IMR-90 (cell line): ENCODE data around the gene PYCR2. TPM values are rescaled to one million over a fixed set of nuclear protein-coding genes. Genes with fewer than 3 reads are reported as not detected.

Experiments
- ATAC-seq: fragments of 200-7000 bp; cut with Tn5 transposase; 2 replicates; pipeline ENCODE4 v1.9.1; 2020; ENCODE audit warnings: low read depth, mild to moderate bottlenecking, moderate library complexity
- BruUV-seq: library from RNA; stranded (reverse); fragments of 400-500 nt; replicated peaks from 2 replicates; lab custom pipeline; 2021; lab: Mats Ljungman, UMichigan
- CTCF ChIA-PET: fragments of 300-600 bp; formaldehyde crosslinking; extraction: SDS; loops from one replicate; lab custom pipeline; 2021; ENCODE audit warnings: antibody characterized with exemption; lab: Yijun Ruan, JAX
- POLR2A ChIA-PET: fragments of 300-600 bp; sonication (Branson Sonifier 250); formaldehyde crosslinking; loops from one replicate; lab custom pipeline; 2022; ENCODE audit warnings: antibody characterized with exemption; ENCODE audit not compliant: unreplicated experiment; lab: Charles Lee
- DNase-seq: peaks from one replicate; pipeline ENCODE4 v3.0.0; 2013
- H2AFZ ChIP-seq: replicated peaks from 2 replicates; pipeline ENCODE3; 2013; ENCODE audit warnings: low read length, mild to moderate bottlenecking; ENCODE audit not compliant: poor library complexity
- H2AK5ac ChIP-seq: 2 replicates; pipeline ENCODE4 v1.6.1; 2013; ENCODE audit warnings: low read depth, low read length, inconsistent platforms
- H2AK9ac ChIP-seq: replicated peaks from 2 replicates; pipeline ENCODE3; 2013; ENCODE audit warnings: mild to moderate bottlenecking, low read depth, low read length, moderate library complexity; ENCODE audit not compliant: poor library complexity
- H2BK120ac ChIP-seq: 2 replicates; pipeline ENCODE4 v1.6.1; 2013; ENCODE audit warnings: low read depth, low read length, inconsistent platforms
- H2BK15ac ChIP-seq: 3 replicates; pipeline ENCODE4 v1.6.1; 2013; ENCODE audit warnings: low read depth, low read length, inconsistent platforms
- H2BK20ac ChIP-seq: 2 replicates; pipeline ENCODE4 v1.6.1; 2013; ENCODE audit warnings: low read depth, mild to moderate bottlenecking, inconsistent platforms, low read length, moderate library complexity
- H2BK5ac ChIP-seq: 2 replicates; pipeline ENCODE4 v1.6.1; 2013; ENCODE audit warnings: mild to moderate bottlenecking, low read depth, low read length, inconsistent platforms; ENCODE audit not compliant: poor library complexity, severe bottlenecking
- H3K14ac ChIP-seq: replicated peaks from 2 replicates; pipeline ENCODE4 v1.6.1; 2013; ENCODE audit warnings: low read depth, low read length, inconsistent platforms
- H3K18ac ChIP-seq: 2 replicates; pipeline ENCODE4 v1.6.1; 2013; ENCODE audit warnings: low read depth, low read length, control low read depth
- H3K23ac ChIP-seq: 2 replicates; pipeline ENCODE4 v1.6.1; 2013; ENCODE audit warnings: low read depth, low read length, inconsistent platforms
- H3K27ac ChIP-seq: 2 replicates; pipeline ENCODE4 v1.5.1; 2013; ENCODE audit warnings: mild to moderate bottlenecking, control low read depth, low read length; ENCODE audit not compliant: insufficient read depth
- H3K27me3 ChIP-seq: 2 replicates; pipeline ENCODE4 v1.6.1; 2013; ENCODE audit warnings: low read length; ENCODE audit not compliant: control insufficient read depth, insufficient read depth
- H3K36me3 ChIP-seq: 2 replicates; pipeline ENCODE4 v1.6.1; 2013; ENCODE audit warnings: low read length, mixed read lengths; ENCODE audit not compliant: control insufficient read depth, insufficient read depth
- H3K4ac ChIP-seq: 2 replicates; pipeline ENCODE4 v1.6.1; 2013; ENCODE audit warnings: low read depth, low read length, inconsistent platforms
- H3K4me1 ChIP-seq: 2 replicates; pipeline ENCODE4 v1.6.1; 2013; ENCODE audit warnings: low read length, mixed read lengths; ENCODE audit not compliant: control insufficient read depth, insufficient read depth
- H3K4me2 ChIP-seq: 2 replicates; pipeline ENCODE4 v1.6.1; 2013; ENCODE audit warnings: low read depth, mild to moderate bottlenecking, control low read depth, low read length, moderate library complexity
- H3K4me3 ChIP-seq: 2 replicates; pipeline ENCODE4 v1.5.1; 2013; ENCODE audit warnings: low read depth, mild to moderate bottlenecking, control low read depth, low read length, moderate library complexity; ENCODE audit not compliant: insufficient read depth
- H3K56ac ChIP-seq: 2 replicates; pipeline ENCODE4 v1.6.1; 2013; ENCODE audit warnings: low read length, inconsistent platforms; ENCODE audit not compliant: insufficient read depth; ENCODE audit errors: extremely low read depth
- H3K79me1 ChIP-seq, 2 experiments: 2 replicates each; pipeline ENCODE4 v1.6.1; 2013; ENCODE audit warnings: low read length in 2 of 2, inconsistent platforms in 1 of 2, low read depth in 1 of 2
- H3K9ac ChIP-seq: 2 replicates; pipeline ENCODE4 v1.6.1; 2013; ENCODE audit warnings: low read depth, low read length, control low read depth
- H3K9me1 ChIP-seq: 2 replicates; pipeline ENCODE4 v1.6.1; 2013; ENCODE audit warnings: low read length, inconsistent platforms; ENCODE audit not compliant: insufficient read depth
- H3K9me3 ChIP-seq: 2 replicates; pipeline ENCODE4 v1.6.1; 2013; ENCODE audit warnings: low read length; ENCODE audit not compliant: control insufficient read depth, insufficient read depth
- H4K20me1 ChIP-seq: 2 replicates; pipeline ENCODE4 v1.6.1; 2013; ENCODE audit warnings: low read length, inconsistent platforms; ENCODE audit not compliant: insufficient read depth
- H4K5ac ChIP-seq: 2 replicates; pipeline ENCODE4 v1.6.1; 2013; ENCODE audit warnings: mild to moderate bottlenecking, low read depth, low read length, control low read depth
- H4K8ac ChIP-seq, 2 experiments: 2 replicates each; pipeline ENCODE4 v1.6.1; 2013; ENCODE audit warnings: low read depth in 2 of 2, low read length in 2 of 2, control low read depth in 1 of 2, inconsistent platforms in 1 of 2
- H4K91ac ChIP-seq: 2 replicates; pipeline ENCODE4 v1.6.1; 2013; ENCODE audit warnings: low read depth, low read length, inconsistent platforms; ENCODE audit not compliant: insufficient read depth
- RCOR1 ChIP-seq: IDR thresholded peaks from 2 replicates; pipeline ENCODE4 v1.6.1; 2012; ENCODE audit warnings: mild to moderate bottlenecking, low read length, improper control_type of control experiment; ENCODE audit not compliant: insufficient replicate concordance
- USF2 ChIP-seq: fragments of 150-350 bp; IDR thresholded peaks from 2 replicates; pipeline ENCODE4 v1.6.1; 2017; ENCODE audit warnings: mild to moderate bottlenecking, antibody characterized with exemption, low read length, low read depth
- WGBS, 2 experiments: methylation state at CpG; one replicate each; pipeline versions ENCODE4 v1.1.5 to v1.1.7; 2013; ENCODE audit warnings: missing lambda C conversion rate in 2 of 2; ENCODE audit not compliant: insufficient read length in 1 of 2; ENCODE audit errors: extremely low coverage in 2 of 2; 5-methylcytosine and 5-hydroxymethylcytosine counted together
- dilution Hi-C: fragments of 300-500 bp; cut with HindIII; formaldehyde crosslinking; loops from one replicate; pipeline ENCODE4 v1.14.3; 2018; ENCODE audit warnings: low sequenced_read_pairs; ENCODE audit not compliant: unreplicated experiment
- in situ Hi-C: fragments of 300-500 bp; cut with MboI; formaldehyde crosslinking; loops from 3 replicates; pipeline ENCODE4 v1.14.3; 2019; ENCODE audit warnings: low sequenced_read_pairs, inconsistent platforms, mixed read lengths
- intact Hi-C: fragments of 100-400 bp; cut with micrococcal nuclease; formaldehyde crosslinking; loops from 2 replicates; pipeline ENCODE4 v1.10.0; 2022
- polyA plus RNA-seq, 3 experiments: library from polyadenylated mRNA; depleted of rRNA; stranded (reverse); fragments of >200 nt; gene quantifications; 2 replicates each; pipeline ENCODE4 v1.2.3, GENCODE V29; 2012; ENCODE audit warnings: low replicate concordance in 1 of 3
- total RNA-seq: library from RNA; depleted of rRNA; stranded (reverse); fragments of >200 nt; gene quantifications from 2 replicates; pipeline ENCODE4 v1.2.3, GENCODE V29; 2012

PYCR2 gene
- total and polyA plus RNA-seq, 2 of the 4 experiments (the other 2 are of a cell fraction): 34.4 to 68.1 TPM

- no peak within 1 kb of the TSS for H2BK20ac ChIP-seq
- H4K91ac ChIP-seq: no peak within 1 kb of the TSS
- no peak within 1 kb of the TSS for H2AFZ ChIP-seq
- H2AK9ac ChIP-seq: no peak within 1 kb of the TSS
- H3K27me3 ChIP-seq: peaks cover 9% of the 10 kb centered on the region
- no peak within 1 kb of the TSS for H3K14ac ChIP-seq
- H3K18ac ChIP-seq: no peak within 1 kb of the TSS
- no peak for TF ChIP-seq RCOR1
- peak; percentile 51; the same call in 1 of the 2 replicates for TF ChIP-seq USF2
- H3K4ac ChIP-seq: no peak within 1 kb of the TSS
- H3K27ac ChIP-seq: no peak within 1 kb of the TSS
- no peaks in the 10 kb centered on the region for H4K20me1 ChIP-seq
- no peak within 1 kb of the TSS for H4K8ac ChIP-seq
- dilution Hi-C loops (no loop called here), in situ Hi-C loops (no loop called here), intact Hi-C loops (no loop called here)
- no peak within 1 kb of the TSS for H2AK5ac ChIP-seq
- H2BK5ac ChIP-seq: no peak within 1 kb of the TSS
- no peak within 1 kb of the TSS for H2BK120ac ChIP-seq
- no peak for DNase-seq
- no peaks in the 10 kb centered on the region for H3K36me3 ChIP-seq
- no peaks in the 10 kb centered on the region for H3K79me1 ChIP-seq
- no peaks in the 10 kb centered on the region for H3K9me1 ChIP-seq
- H3K23ac ChIP-seq: no peak within 1 kb of the TSS
- POLR2A ChIA-PET: no interaction called here
- no peak within 1 kb of the TSS for H3K56ac ChIP-seq
- H3K9ac ChIP-seq: no peak within 1 kb of the TSS
- no peaks in the 10 kb centered on the region for H3K4me1 ChIP-seq
- ATAC-seq: no peak
- H4K5ac ChIP-seq: no peak within 1 kb of the TSS
- no peak within 1 kb of the TSS for H3K4me2 ChIP-seq
- BruUV-seq: no TSS peak
- H3K4me3 ChIP-seq: no peak within 1 kb of the TSS
- CTCF ChIA-PET: no interaction called here
- H3K9me3 ChIP-seq: no peaks in the 10 kb centered on the region
- WGBS, 2 experiments: 30% methylated on average over 4 of the region's 6 CpGs; no CpG with 5 or more reads in 1 of the 2 experiments
- no peak within 1 kb of the TSS for H2BK15ac ChIP-seq
Measured at GRCh38 chr1:225941187-225941941, 17.3 kb upstream of the PYCR2 start, which contains the start of gene LEFTY2. Gene LEFTY2, minus strand, starts transcription at chr1:225941220. Its CDS starts 80 bp downstream, at chr1:225941140.
